Heart left ventricle (tissue), 16 donors: ENCODE measurements around the gene ORC3. TPM values are rescaled to one million over a fixed set of nuclear protein-coding genes. Genes with fewer than 3 reads are reported as not detected.

Source experiments
- ATAC-seq, 4 donors: fragments of 200-7000 bp; cut with Tn5 transposase; one replicate each; pipeline ENCODE4 v1.9.1; 2020 to 2022; ENCODE audit warnings: moderate library complexity in 4 of 4, mild to moderate bottlenecking in 3 of 4, moderate number of reproducible peaks in 1 of 4
- DNase-seq, 5 donors: peaks; one replicate each; pipeline ENCODE4 v3.0.0-alpha.2; 2020
- H3K27ac ChIP-seq, 12 donors: fragments of 200-600 bp; sonication (generic) in 4 of 12; one replicate each; pipeline versions ENCODE4 v1.5.0 to v1.8.0; 2016 to 2022; ENCODE audit warnings: mild to moderate bottlenecking in 2 of 12
- H3K27me3 ChIP-seq, 9 donors: fragments of 200-600 bp; sonication (generic) in 2 of 9; one replicate each; pipeline versions ENCODE4 v1.5.1 to v1.8.0; 2016 to 2022; ENCODE audit warnings: mild to moderate bottlenecking in 3 of 9
- H3K36me3 ChIP-seq, 9 donors: fragments of 200-600 bp; sonication (generic) in 2 of 9; one replicate each; pipeline versions ENCODE4 v1.5.0 to v1.8.0; 2018 to 2022; ENCODE audit warnings: mild to moderate bottlenecking in 2 of 9
- H3K4me1 ChIP-seq, 12 donors: fragments of 200-600 bp; sonication (generic) in 4 of 12; one replicate each; pipeline versions ENCODE4 v1.5.0 to v1.8.0; 2016 to 2022; ENCODE audit warnings: mild to moderate bottlenecking in 3 of 12
- H3K4me3 ChIP-seq, 12 donors: fragments of 200-600 bp; sonication (generic) in 4 of 12; one replicate each; pipeline versions ENCODE4 v1.5.0 to v1.8.0; 2017 to 2022; ENCODE audit warnings: mild to moderate bottlenecking in 9 of 12, moderate library complexity in 4 of 12
- H3K9me3 ChIP-seq, 12 donors: fragments of 200-600 bp; sonication (generic) in 4 of 12; one replicate each; pipeline versions ENCODE4 v1.5.0 to v1.8.0; 2016 to 2022; ENCODE audit warnings: mild to moderate bottlenecking in 1 of 12
- CTCF ChIP-seq, 12 donors: fragments of 200-600 bp; sonication (generic) in 4 of 12; IDR thresholded peaks; one replicate each; pipeline versions ENCODE4 v1.5.0 to v1.8.0; 2018 to 2022; ENCODE audit warnings: antibody characterized with exemption in 12 of 12, mild to moderate bottlenecking in 5 of 12
- POLR2A ChIP-seq, 2 donors: fragments of 450-650 bp; IDR thresholded peaks; one replicate each; pipeline ENCODE4 v1.6.1; 2017; ENCODE audit warnings: antibody characterized with exemption in 2 of 2, mild to moderate bottlenecking in 2 of 2, moderate library complexity in 2 of 2
- WGBS, 4 donors: extraction: QIAGEN DNeasy Blood & Tissue Kit in 2 of 4; methylation state at CpG; one replicate each; pipeline versions ENCODE4 v1.1.5 to v1.1.7; 2013 to 2018; 5-methylcytosine and 5-hydroxymethylcytosine counted together
- intact Hi-C, 10 donors: fragments of 100-400 bp; cut with DNase I; formaldehyde crosslinking; loops; one replicate each; pipeline versions ENCODE4 v1.11.1 to v1.14.2; 2022
- polyA plus RNA-seq, 2 donors: library from polyadenylated mRNA; stranded (reverse); fragments of 200-250 nt; gene quantifications; one replicate each; pipeline ENCODE4 v1.2.3, GENCODE V29; 2013
- total RNA-seq, 9 donors: library from RNA; depleted of rRNA in 2 of 9; stranded (reverse); fragments of >200 nt in 2 of 9; fragmentation: NEBNext Ultra II Directional in 3 of 9; extraction: Animal tissue kit (Norgen Biotek cat#: 25700) in 3 of 9; gene quantifications; one replicate each; pipeline versions ENCODE4 v1.1.0 to v1.2.4, GENCODE V29; 2016 to 2023
- donor health status: ischemic (EF 13 %, LVEDD 7.1; RV severe dilation, severe dysfunction).
- donor health status: healthy with polysubstance abuse.
- donor health status: DM: no; HTN: yes; CAD: no.
- donor health status: DM: no; HTN: no; CAD: no.
- donor health status: ischemic (EF 25% LVEDD 6.9; RV normal size, moderate dysfunction).
- donor health status: ischemic (EF 25% LVEDD 5.7; RV mildly dilated, moderate dysfunction).
- donor health status: healthy.
- donor health status: DM: yes; HTN: yes; CAD: no.
- donor health status: ischemic (EF 35%, LVEDD 5.7; RV mildly dilated, moderate dysfunction).
- donor health status: nonischemic (EF 11% LVEDD 7.7; RV severe dilation, severe dysfunction).
- donor health status: DM: yes; HTN: yes; CAD: no.
- donor health status: PGD.
- donor health status: ischemic (EF 29% LVEDD 5.4; RV normal size, mild dysfunction).
- donor health status: nonischemic (EF 23%, LVEDD 6.1; RV moderate dilation, normal function).

ORC3 gene
- total and polyA plus RNA-seq, 11 donors: 15.2 to 28.6 (median 20.0) TPM

- intact Hi-C loops: no loop called here
- Histone ChIP-seq H3K27ac (peak overlapping the region in 5 of 12 donors; percentile 44 to 66 (median 61)), H3K9me3 (peaks cover 0 to 4% (median 0%) of the 10 kb centered on the region in 12 donors), H3K27me3 (no peaks in the 10 kb centered on the region), H3K36me3 (peaks cover 0 to 70% (median 38%) of the 10 kb centered on the region in 9 donors), H3K4me3 (no peak overlapping the region), H3K4me1 (peaks cover 0 to 14% (median 5%) of the 10 kb centered on the region in 12 donors)
- 65 to 84% (median 71%) methylated on average over 2 of the region's 2 CpGs for WGBS, 4 donors
- peak in 3 of 4 donors; percentile 17 to 41 (median 33) for ATAC-seq
- no peak for DNase-seq
- TF ChIP-seq POLR2A (IDR thresholded peaks at IDR 0.05): no peak
- TF ChIP-seq CTCF (IDR thresholded peaks at IDR 0.05): no peak
Measured at GRCh38 chr6:87541744-87542143, 48.2 kb upstream of the ORC3 start.

DNA sequence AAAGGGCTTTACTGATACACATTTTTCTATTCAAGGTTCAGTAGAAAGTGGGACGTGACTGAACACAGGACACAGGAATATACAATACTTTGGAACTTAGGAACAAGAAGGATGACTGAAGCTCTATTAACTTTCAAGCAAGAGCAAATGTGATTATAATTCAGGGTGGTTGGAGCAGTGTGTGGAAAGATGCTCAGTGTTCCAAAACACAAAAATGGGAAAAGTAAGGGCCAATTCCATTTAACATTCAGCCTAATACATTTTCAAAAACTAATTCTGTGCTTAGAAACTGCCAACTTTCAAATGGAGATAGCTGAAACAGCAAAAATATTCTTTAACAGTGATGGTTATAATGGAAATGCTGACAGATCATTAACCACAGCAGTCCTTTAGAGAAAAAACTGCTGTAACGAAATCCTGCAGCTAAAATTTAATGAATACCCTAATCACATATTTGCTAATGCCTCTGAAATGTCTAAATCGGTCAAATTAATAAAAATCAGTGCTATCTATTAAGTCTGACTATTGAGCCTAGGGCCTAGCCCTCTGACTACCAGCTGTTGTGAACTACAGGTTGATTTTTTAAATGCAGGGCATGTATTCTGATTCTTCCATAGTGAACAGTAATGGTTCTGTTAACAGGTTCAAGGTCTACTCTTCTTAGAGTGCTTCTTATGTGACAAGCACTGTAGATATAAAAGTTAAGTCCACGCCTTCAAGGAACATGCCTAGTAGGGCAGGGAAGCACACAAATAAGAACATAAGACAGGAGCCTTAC is 46.0 kb upstream of the ORC3 start:
- H3K4me1 ChIP-seq: peaks cover 0 to 14% (median 5%) of the 10 kb centered on the region in 12 donors
- no peak for ATAC-seq
- WGBS, 4 donors: 91 to 96% (median 93%) methylated on average over 4 of the region's 4 CpGs
- H3K27ac ChIP-seq: no peak overlapping the region
- peaks cover 0 to 4% (median 0%) of the 10 kb centered on the region in 12 donors for H3K9me3 ChIP-seq
- no peak for DNase-seq
- peaks cover 0 to 80% (median 53%) of the 10 kb centered on the region in 9 donors for H3K36me3 ChIP-seq
- intact Hi-C loops: no loop called here
- TF ChIP-seq CTCF (IDR thresholded peaks at IDR 0.05): no peak
- TF ChIP-seq POLR2A (IDR thresholded peaks at IDR 0.05): no peak
- H3K27me3 ChIP-seq: no peaks in the 10 kb centered on the region
- H3K4me3 ChIP-seq: no peak overlapping the region

GRCh38 chr6:87544474-87544735 is 45.5 kb upstream of the ORC3 start:
- Histone ChIP-seq H3K9me3 (peaks cover 0 to 2% (median 0%) of the 10 kb centered on the region in 12 donors), H3K36me3 (peaks cover 0 to 80% (median 55%) of the 10 kb centered on the region in 9 donors), H3K27me3 (no peaks in the 10 kb centered on the region), H3K27ac (no peak overlapping the region), H3K4me3 (no peak overlapping the region), H3K4me1 (peaks cover 0 to 14% (median 5%) of the 10 kb centered on the region in 12 donors)
- TF ChIP-seq POLR2A (IDR thresholded peaks at IDR 0.05): no peak
- no peak for TF ChIP-seq CTCF (IDR thresholded peaks at IDR 0.05)
- WGBS, 4 donors: 87 to 98% (median 93%) methylated on average over 1 of the region's 1 CpG
- ATAC-seq (no peak), DNase-seq (no peak)
- intact Hi-C loops: no loop called here

DNA sequence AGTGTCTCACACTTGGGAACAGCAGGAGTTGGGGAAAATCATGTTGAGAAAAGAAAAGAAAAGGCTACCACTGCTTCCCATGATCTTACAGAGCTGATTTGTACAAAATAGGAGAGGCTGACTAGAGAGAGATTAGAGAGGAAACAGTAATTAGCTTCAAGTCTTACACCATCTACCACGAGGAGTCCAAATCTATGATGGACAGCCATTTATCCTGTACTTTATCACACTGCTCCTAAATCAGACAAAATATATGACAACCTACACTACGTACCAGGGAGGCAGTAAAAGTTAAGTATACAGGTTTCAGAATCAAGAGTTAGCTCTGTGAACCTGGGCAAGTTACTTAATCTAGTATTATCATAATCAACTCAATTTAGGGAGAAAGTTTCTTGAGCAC is 38.1 kb upstream of the ORC3 start:
- Histone ChIP-seq H3K9me3 (no peaks in the 10 kb centered on the region), H3K36me3 (peaks cover 0 to 91% (median 63%) of the 10 kb centered on the region in 9 donors), H3K4me3 (no peak overlapping the region), H3K27me3 (no peaks in the 10 kb centered on the region), H3K27ac (no peak overlapping the region), H3K4me1 (no peaks in the 10 kb centered on the region)
- ATAC-seq: no peak
- no peak for TF ChIP-seq POLR2A (IDR thresholded peaks at IDR 0.05)
- TF ChIP-seq CTCF (IDR thresholded peaks at IDR 0.05): no peak
- 76 to 83% (median 80%) methylated on average over 2 of the region's 2 CpGs for WGBS, 4 donors
- no peak for DNase-seq
- intact Hi-C loops: no loop called here
